Bronchial epithelial cell (primary cell): ENCODE measurements around the gene ZNF827. TPM values are rescaled to one million over a fixed set of nuclear protein-coding genes. Genes with fewer than 3 reads are reported as not detected.

Experiments
- DNase-seq: peaks from one replicate; pipeline ENCODE4 v3.0.0-alpha.2; 2010; ENCODE audit warnings: low read depth
- FAIRE-seq: peaks from 2 replicates; lab custom pipeline; 2011; peaks lifted over from hg19 to GRCh38; lab: Jason Lieb, UNC
- H3K27me3 ChIP-seq: 2 replicates; pipeline ENCODE4 v1.5.1; 2011; ENCODE audit warnings: low read length; ENCODE audit not compliant: control insufficient read depth, insufficient read depth
- H3K36me3 ChIP-seq: 2 replicates; pipeline ENCODE4 v1.5.1; 2011; ENCODE audit warnings: low read length; ENCODE audit not compliant: control insufficient read depth, insufficient read depth
- H3K4me3 ChIP-seq: 2 replicates; pipeline ENCODE4 v1.5.1; 2011; ENCODE audit warnings: mild to moderate bottlenecking, low read depth, low read length, control low read depth
- CTCF ChIP-seq: IDR thresholded peaks from 2 replicates; pipeline ENCODE4 v1.5.1; 2011; ENCODE audit warnings: mild to moderate bottlenecking, moderate library complexity, low read length, control low read depth, inconsistent platforms; ENCODE audit not compliant: insufficient read depth, severe bottlenecking
- total RNA-seq: library from RNA; depleted of rRNA; stranded (reverse); fragments of >200 nt; gene quantifications from 2 replicates; pipeline ENCODE4 v1.2.1, GENCODE V29; 2014

The ZNF827 gene
- total RNA-seq, 1 donor from 2014 or later: 2.1 TPM

GRCh38 chr4:145960012-145960411 lies 21.4 kb upstream of the ZNF827 start:
- Histone ChIP-seq H3K4me3 (no peak overlapping the region), H3K36me3 (no peaks in the 10 kb centered on the region), H3K27me3 (no peaks in the 10 kb centered on the region)
- DNase-seq: peak; percentile 59
- no peak for TF ChIP-seq CTCF
- no peak for FAIRE-seq

DNA sequence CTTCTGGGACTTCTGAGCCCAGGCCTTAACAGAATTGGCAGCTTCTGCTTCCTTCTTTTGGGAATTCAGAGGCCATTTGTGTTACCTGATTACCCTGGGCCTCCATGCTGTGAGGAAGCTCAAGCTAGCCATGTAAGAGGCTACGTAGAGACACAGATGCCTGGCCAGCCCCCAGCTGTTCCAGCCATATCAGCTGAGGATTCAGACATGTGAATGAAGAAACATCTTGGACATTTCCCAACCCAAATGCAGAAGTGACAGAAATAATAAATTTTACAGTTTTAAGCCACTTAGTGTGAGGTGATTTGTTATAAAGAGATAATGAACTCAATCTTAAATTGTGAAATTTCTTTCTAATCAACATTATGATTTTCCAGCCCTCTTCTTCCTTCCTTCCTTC lies 18.7 kb upstream of the ZNF827 start:
- no peak for DNase-seq
- FAIRE-seq: no peak
- TF ChIP-seq CTCF: no peak
- Histone ChIP-seq H3K4me3 (no peak overlapping the region), H3K36me3 (no peaks in the 10 kb centered on the region), H3K27me3 (no peaks in the 10 kb centered on the region)

DNA sequence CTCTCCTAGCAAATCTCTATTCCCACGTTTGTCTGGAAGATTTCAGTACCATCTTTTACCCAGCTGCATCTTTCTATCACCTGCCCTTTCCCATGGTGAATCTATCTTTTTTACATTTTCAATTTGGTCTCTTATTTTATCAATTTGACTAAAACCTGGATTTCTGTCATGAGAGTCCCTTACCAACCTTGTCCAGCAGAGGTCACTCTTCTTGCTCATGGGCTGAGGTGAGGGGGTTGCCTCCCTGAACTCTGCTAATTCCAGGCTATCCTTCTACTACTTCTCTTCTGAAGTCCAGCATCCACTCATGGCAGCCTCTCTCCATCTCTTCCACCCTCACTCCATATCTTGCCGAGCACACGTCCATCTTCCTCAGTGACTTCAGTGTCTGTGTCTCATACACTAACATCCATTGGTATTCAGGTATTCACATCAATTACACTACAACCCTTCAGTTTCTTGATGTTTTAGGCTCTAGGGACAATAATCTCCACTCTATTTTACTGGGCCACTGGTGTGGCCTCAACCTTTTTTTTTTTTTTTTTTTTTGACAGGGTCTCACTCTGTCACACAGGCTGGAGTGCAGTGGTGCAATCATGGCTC lies 17.8 kb upstream of the ZNF827 start:
- H3K27me3 ChIP-seq: no peaks in the 10 kb centered on the region
- DNase-seq (no peak), FAIRE-seq (no peak)
- no peak overlapping the region for H3K4me3 ChIP-seq
- H3K36me3 ChIP-seq: no peaks in the 10 kb centered on the region
- TF ChIP-seq CTCF: peak; percentile 70

DNA sequence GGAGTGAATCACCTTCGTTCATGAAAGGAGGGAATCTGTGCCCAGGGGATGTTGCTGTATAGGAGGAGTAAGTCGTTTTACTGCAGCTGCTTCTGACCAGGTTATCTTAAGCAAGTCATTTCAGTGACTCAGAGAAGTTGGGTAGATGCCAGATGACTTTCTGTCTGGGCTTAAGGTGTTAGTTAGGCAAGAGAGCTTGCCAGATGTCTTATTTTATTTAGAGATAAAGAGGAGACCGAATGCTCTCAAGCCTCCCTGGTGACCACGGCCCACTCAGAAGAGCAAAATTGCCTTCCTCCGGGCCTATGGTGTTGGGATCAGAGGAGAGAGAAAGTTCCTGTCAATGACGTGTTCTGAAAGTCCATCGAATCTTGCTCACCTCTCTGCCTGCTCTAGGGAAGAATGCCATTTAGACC lies 16.3 kb upstream of the ZNF827 start:
- peak; percentile 100 for DNase-seq
- Histone ChIP-seq H3K36me3 (no peaks in the 10 kb centered on the region), H3K27me3 (no peaks in the 10 kb centered on the region), H3K4me3 (no peak overlapping the region)
- no peak for TF ChIP-seq CTCF
- FAIRE-seq: no peak

- TF ChIP-seq CTCF: no peak
- FAIRE-seq (no peak), DNase-seq (peak; percentile 43)
- H3K36me3 ChIP-seq: no peaks in the 10 kb centered on the region
- no peak overlapping the region for H3K4me3 ChIP-seq
- H3K27me3 ChIP-seq: no peaks in the 10 kb centered on the region
Observed at GRCh38 chr4:145951931-145952330, 13.3 kb upstream of the ZNF827 start.
